ENCODE measurements around the gene YKT6. TPM values are rescaled to one million over a fixed set of nuclear protein-coding genes. Genes with fewer than 3 reads are reported as not detected.

YKT6 gene
- total and polyA plus RNA-seq, 4 donors = 28.4 to 82.1 (median 55.9) TPM

- Histone ChIP-seq H3K4me3 (no peak overlapping the region), H3K9ac (ENCODE audit: insufficient read depth in 1 of 2, low read length in 2 of 2) (no peak overlapping the region), H3K36me3 (ENCODE audit: control insufficient read depth in 4 of 4, insufficient read depth in 4 of 4, low read length in 4 of 4) (no peaks in the 10 kb centered on the region), H3K27ac (ENCODE audit: low read depth in 1 of 2, low read length in 1 of 2) (no peak overlapping the region), H3K9me3 (ENCODE audit: control insufficient read depth in 4 of 4, insufficient read depth in 3 of 4, low read length in 3 of 4) (peaks cover 0 to 14% (median 0%) of the 10 kb centered on the region in 4 donors), H3K4me1 (ENCODE audit: control insufficient read depth in 5 of 5, insufficient read depth in 5 of 5, low read length in 5 of 5) (peaks cover 0 to 7% (median 0%) of the 10 kb centered on the region in 5 donors), H3K27me3 (ENCODE audit: control insufficient read depth in 3 of 3, insufficient read depth in 3 of 3, low read length in 2 of 3) (peaks cover 0 to 4% (median 0%) of the 10 kb centered on the region in 3 donors)
- ATAC-seq (ENCODE audit: insufficient read depth, low FRiP score) (no peak), DNase-seq (no peak)
- WGBS, 2 donors = 95% methylated on average over 18 of the region's 18 CpGs
- no peak for TF ChIP-seq CTCF (IDR thresholded peaks at IDR 0.05; ENCODE audit: control extremely low read depth, extremely low read depth)
Observed at GRCh38 chr7:44219371-44220045, 18.7 kb downstream of the YKT6 start.

GRCh38 chr7:44220046-44220357, 19.2 kb downstream of the YKT6 start:
- Histone ChIP-seq H3K27ac (ENCODE audit: low read depth in 1 of 2, low read length in 1 of 2) (no peak overlapping the region), H3K4me1 (ENCODE audit: control insufficient read depth in 5 of 5, insufficient read depth in 5 of 5, low read length in 5 of 5) (peaks cover 0 to 9% (median 0%) of the 10 kb centered on the region in 5 donors), H3K9me3 (ENCODE audit: control insufficient read depth in 4 of 4, insufficient read depth in 3 of 4, low read length in 3 of 4) (peaks cover 0 to 14% (median 0%) of the 10 kb centered on the region in 4 donors), H3K36me3 (ENCODE audit: control insufficient read depth in 4 of 4, insufficient read depth in 4 of 4, low read length in 4 of 4) (no peaks in the 10 kb centered on the region), H3K27me3 (ENCODE audit: control insufficient read depth in 3 of 3, insufficient read depth in 3 of 3, low read length in 2 of 3) (peaks cover 0 to 4% (median 0%) of the 10 kb centered on the region in 3 donors), H3K9ac (ENCODE audit: insufficient read depth in 1 of 2, low read length in 2 of 2) (no peak overlapping the region), H3K4me3 (no peak overlapping the region)
- no peak for ATAC-seq (ENCODE audit: insufficient read depth, low FRiP score)
- no peak for TF ChIP-seq CTCF (IDR thresholded peaks at IDR 0.05; ENCODE audit: control extremely low read depth, extremely low read depth)
- 92 to 95% methylated on average over 26 of the region's 26 CpGs for WGBS, 2 donors
- no peak for DNase-seq

- Histone ChIP-seq H3K4me3 (no peak overlapping the region), H3K9ac (ENCODE audit: insufficient read depth in 1 of 2, low read length in 2 of 2) (no peak overlapping the region), H3K4me1 (ENCODE audit: control insufficient read depth in 5 of 5, insufficient read depth in 5 of 5, low read length in 5 of 5) (peaks cover 0 to 12% (median 0%) of the 10 kb centered on the region in 5 donors), H3K27me3 (ENCODE audit: control insufficient read depth in 3 of 3, insufficient read depth in 3 of 3, low read length in 2 of 3) (peaks cover 0 to 4% (median 0%) of the 10 kb centered on the region in 3 donors), H3K27ac (ENCODE audit: low read depth in 1 of 2, low read length in 1 of 2) (no peak overlapping the region), H3K9me3 (ENCODE audit: control insufficient read depth in 4 of 4, insufficient read depth in 3 of 4, low read length in 3 of 4) (peaks cover 0 to 14% (median 0%) of the 10 kb centered on the region in 4 donors), H3K36me3 (ENCODE audit: control insufficient read depth in 4 of 4, insufficient read depth in 4 of 4, low read length in 4 of 4) (no peaks in the 10 kb centered on the region)
- no peak for ATAC-seq (ENCODE audit: insufficient read depth, low FRiP score)
- TF ChIP-seq CTCF (IDR thresholded peaks at IDR 0.05; ENCODE audit: control extremely low read depth, extremely low read depth) = no peak
- DNase-seq = no peak
- 83 to 88% methylated on average over 24 of the region's 24 CpGs for WGBS, 2 donors
Observed at GRCh38 chr7:44220358-44221112, 19.8 kb downstream of the YKT6 start.

Measured in lung (tissue), 12 donors.